Gastrocnemius medialis (tissue), 4 donors: ENCODE results near the gene SRSF1.
"Not testable (repeated sequence)": the region's sequence is repeated elsewhere in the genome, so short reads cannot be mapped to it uniquely, and the experiment has no call there.

ENCODE experiments used
- POLR2A ChIP-seq, 2 donors: fragments of 450-650 bp; IDR thresholded peaks; one replicate each; pipeline ENCODE4 v1.6.1; 2017; ENCODE audit warnings: antibody characterized with exemption in 2 of 2, mild to moderate bottlenecking in 2 of 2, moderate library complexity in 2 of 2
- TF ChIP-seq, protein P1 (sequence below), 5 experiments: fragments of 450-650 bp in 3 of 5; fragments of 200-600 bp in 2 of 5; sonication (generic) in 2 of 5; IDR thresholded peaks in 4 of 5; conservative IDR thresholded peaks in 1 of 5; 1 replicate in 4 of 5; 2 replicates in 1 of 5; pipeline ENCODE4 v1.5.1; 2016 to 2019; ENCODE audit warnings: antibody characterized with exemption in 5 of 5, mild to moderate bottlenecking in 3 of 5, moderate library complexity in 3 of 5

DNA sequence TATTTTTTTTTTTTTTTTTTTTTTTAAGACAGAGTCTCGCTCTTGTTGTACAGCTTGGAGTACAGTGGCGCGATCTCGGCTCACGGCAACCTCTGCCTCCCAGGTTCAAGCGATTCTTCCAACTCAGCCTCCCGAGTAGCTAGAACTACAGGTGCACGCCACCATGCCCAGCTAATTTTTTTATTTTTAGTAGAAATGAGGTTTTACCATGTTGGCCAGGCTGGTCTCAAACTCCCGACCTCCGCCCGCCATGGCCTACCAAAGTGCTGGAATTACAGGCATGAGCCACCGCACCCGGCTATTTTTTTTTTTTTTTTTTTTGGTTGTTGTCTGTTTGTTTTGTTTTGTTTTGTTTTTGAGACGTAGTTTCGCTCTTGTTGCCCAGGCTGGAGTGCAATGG is 48.7 kb downstream of the SRSF1 start:
- TF ChIP-seq, protein P1, sequence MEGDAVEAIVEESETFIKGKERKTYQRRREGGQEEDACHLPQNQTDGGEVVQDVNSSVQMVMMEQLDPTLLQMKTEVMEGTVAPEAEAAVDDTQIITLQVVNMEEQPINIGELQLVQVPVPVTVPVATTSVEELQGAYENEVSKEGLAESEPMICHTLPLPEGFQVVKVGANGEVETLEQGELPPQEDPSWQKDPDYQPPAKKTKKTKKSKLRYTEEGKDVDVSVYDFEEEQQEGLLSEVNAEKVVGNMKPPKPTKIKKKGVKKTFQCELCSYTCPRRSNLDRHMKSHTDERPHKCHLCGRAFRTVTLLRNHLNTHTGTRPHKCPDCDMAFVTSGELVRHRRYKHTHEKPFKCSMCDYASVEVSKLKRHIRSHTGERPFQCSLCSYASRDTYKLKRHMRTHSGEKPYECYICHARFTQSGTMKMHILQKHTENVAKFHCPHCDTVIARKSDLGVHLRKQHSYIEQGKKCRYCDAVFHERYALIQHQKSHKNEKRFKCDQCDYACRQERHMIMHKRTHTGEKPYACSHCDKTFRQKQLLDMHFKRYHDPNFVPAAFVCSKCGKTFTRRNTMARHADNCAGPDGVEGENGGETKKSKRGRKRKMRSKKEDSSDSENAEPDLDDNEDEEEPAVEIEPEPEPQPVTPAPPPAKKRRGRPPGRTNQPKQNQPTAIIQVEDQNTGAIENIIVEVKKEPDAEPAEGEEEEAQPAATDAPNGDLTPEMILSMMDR (IDR thresholded peaks at IDR 0.05 in 4 of 5, conservative IDR thresholded peaks at IDR 0.05 in 1 of 5): not testable (repeated sequence)
- not testable (repeated sequence) for TF ChIP-seq POLR2A (IDR thresholded peaks at IDR 0.05)
